ENCODE measurements around the gene STING1.

STING1 gene

DNA sequence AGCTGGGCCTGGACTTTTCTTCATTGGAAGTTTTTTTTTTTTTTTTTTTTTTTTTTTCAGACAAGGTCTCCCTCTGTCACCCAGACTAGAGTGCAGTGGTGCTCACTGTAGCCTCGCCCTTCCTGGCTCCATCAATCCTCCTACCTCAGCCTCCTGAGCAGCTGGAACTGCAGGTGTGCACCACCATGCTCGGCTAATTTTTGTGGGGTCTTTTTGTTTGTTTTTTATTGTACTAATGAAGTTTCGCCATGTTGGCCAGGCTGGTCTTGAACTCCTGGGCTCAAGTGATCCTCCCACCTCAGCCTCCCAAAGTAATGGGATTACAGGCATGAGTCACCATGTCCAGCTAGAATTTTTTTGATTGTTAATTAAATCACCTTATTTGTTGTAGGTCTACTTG, 46.9 kb downstream of the STING1 start:
- no peak for DNase-seq

DNA sequence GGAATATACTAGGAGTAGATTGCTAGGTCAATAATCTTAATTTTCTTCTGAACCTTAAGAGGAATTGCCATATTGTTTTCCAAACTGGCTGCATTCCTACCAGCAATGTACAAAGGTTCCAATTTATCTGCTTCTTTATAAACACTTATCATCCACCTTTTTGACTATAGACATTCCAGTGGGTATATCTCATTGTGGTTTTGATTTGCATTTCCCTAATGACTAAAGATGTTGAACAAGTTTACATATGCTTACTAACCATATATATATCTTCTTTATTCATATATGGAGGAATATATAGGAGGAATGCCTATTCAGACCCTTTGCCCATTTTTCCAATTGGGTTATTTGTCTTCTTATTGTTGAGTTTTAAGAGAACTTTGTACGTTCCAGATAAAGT, 50.9 kb downstream of the STING1 start:
- no peak for DNase-seq

DNA sequence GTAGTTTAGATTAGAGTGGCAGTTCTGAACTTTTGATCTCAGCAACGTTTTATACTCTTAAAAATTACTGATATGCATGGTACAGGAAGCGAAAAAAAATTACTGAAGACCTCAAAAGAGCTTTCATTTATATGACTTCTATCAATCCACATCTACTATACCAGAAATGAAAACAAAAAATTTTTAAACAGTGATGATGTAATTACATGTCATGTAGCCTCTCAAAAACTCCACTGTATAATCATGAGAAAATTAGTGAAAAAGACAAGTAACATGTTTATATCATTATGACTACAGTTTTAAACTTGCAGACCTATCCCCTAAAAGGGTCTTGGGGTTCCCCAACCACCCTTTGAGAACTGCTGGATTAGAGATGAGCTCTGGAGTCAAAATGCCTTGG, 52.5 kb downstream of the STING1 start:
- no peak for DNase-seq

DNA sequence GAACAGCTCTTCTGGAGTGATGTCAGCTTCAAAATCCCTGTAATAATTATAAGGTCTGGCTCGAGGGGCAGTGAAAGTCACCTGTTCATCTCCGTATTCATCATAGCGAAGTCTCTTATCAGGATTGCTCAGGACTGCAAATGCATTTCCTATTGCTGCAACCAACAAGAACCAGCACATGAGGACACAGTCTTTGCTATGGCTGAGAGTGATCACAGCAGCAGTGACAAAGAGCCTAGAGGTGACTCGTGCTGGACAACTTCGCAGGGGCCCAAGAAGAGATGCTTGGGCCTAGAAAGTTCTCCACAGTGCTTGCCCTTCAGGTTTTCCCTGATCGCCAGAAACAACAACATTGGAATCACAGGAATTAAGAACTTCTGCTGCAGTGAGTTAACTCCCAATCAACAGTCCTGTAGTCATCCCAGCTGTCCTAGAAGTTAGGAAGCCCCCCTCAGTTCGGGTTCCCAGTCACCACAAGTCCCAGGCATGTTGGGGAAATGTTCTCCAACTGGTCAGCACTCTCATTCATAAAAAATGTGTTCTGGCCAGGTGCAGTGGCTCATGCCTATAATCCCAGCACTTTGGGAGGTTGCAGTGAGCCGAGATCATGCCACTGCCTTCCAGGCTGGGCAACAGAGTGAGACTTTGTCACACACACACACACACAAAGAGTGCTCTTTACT, 56.2 kb downstream of the STING1 start:
- no peak for DNase-seq
